Spleen (tissue), 7 donors: Measurements from ENCODE around the gene RAB22A.

Experiments used
- POLR2A ChIP-seq, 3 donors: fragments of 450-650 bp; IDR thresholded peaks; one replicate each; pipeline ENCODE4 v1.5.1; 2017; ENCODE audit warnings: antibody characterized with exemption in 3 of 3, mild to moderate bottlenecking in 1 of 3
- POLR2AphosphoS5 ChIP-seq, 3 donors: sonication (generic); formaldehyde crosslinking; IDR thresholded peaks; one replicate each; pipeline ENCODE4 v1.5.1; 2017; ENCODE audit warnings: antibody characterized with exemption in 3 of 3
- TF ChIP-seq, protein P1 (sequence below), 11 experiments: fragments of 200-600 bp in 7 of 11; fragments of 450-650 bp in 4 of 11; sonication (generic) in 4 of 11; IDR thresholded peaks in 8 of 11; conservative IDR thresholded peaks in 3 of 11; 1 replicate in 7 of 11; 2 replicates in 4 of 11; pipeline versions ENCODE4 v1.4.0 to v1.8.0; 2016 to 2021; ENCODE audit warnings: antibody characterized with exemption in 11 of 11, inconsistent platforms in 4 of 11, mild to moderate bottlenecking in 1 of 11
- donor health status: DM: no; HTN: no; CAD: no; lungs with moderate emphysema.
- donor health status: DM: no; HTN: no; CAD: no.
- donor health status: DM: no; HTN: no; CAD: no.

DNA sequence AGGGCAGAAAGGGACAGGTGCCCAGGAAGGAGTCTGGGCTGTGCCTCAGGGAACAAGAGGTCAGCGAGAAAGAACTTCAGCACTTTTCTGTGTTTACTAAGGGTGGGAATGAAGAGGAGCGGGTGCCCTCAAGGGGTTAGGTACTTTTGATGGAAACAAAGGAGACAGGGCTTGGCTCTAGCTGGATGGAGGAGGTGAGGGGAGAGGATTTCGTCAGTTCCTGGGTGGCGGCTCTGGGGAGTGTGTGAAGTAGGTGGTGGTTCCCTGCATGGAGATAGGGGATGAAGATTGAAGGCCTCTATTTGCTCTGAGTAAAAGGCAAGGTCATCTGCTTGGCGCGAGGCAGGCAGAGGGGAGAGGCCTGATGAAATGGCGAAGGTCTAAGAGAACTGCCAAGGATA lies 41.1 kb upstream of the RAB22A start:
- TF ChIP-seq, protein P1, sequence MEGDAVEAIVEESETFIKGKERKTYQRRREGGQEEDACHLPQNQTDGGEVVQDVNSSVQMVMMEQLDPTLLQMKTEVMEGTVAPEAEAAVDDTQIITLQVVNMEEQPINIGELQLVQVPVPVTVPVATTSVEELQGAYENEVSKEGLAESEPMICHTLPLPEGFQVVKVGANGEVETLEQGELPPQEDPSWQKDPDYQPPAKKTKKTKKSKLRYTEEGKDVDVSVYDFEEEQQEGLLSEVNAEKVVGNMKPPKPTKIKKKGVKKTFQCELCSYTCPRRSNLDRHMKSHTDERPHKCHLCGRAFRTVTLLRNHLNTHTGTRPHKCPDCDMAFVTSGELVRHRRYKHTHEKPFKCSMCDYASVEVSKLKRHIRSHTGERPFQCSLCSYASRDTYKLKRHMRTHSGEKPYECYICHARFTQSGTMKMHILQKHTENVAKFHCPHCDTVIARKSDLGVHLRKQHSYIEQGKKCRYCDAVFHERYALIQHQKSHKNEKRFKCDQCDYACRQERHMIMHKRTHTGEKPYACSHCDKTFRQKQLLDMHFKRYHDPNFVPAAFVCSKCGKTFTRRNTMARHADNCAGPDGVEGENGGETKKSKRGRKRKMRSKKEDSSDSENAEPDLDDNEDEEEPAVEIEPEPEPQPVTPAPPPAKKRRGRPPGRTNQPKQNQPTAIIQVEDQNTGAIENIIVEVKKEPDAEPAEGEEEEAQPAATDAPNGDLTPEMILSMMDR (IDR thresholded peaks at IDR 0.05 in 8 of 11, conservative IDR thresholded peaks at IDR 0.05 in 3 of 11) = no peak
- TF ChIP-seq POLR2A (IDR thresholded peaks at IDR 0.05) (no peak), POLR2AphosphoS5 (IDR thresholded peaks at IDR 0.05) (no peak)
